Suprapubic skin (tissue), 4 donors: ENCODE data around the gene PACRG. TPM values are rescaled to one million over a fixed set of nuclear protein-coding genes. Genes with fewer than 3 reads are reported as not detected.

Experiments
- DNase-seq, 2 donors: peaks; one replicate each; pipeline ENCODE4 v3.0.0-alpha.2; 2019; ENCODE audit warnings: low spot score in 2 of 2
- H3K27ac ChIP-seq: fragments of 200-600 bp; sonication (generic); one replicate; pipeline ENCODE4 v1.5.1; 2019
- H3K27me3 ChIP-seq: fragments of 200-600 bp; sonication (generic); one replicate; pipeline ENCODE4 v1.5.1; 2019
- H3K36me3 ChIP-seq: fragments of 200-600 bp; sonication (generic); one replicate; pipeline ENCODE4 v1.5.1; 2019
- H3K4me1 ChIP-seq: fragments of 200-600 bp; sonication (generic); one replicate; pipeline ENCODE4 v1.5.1; 2019
- H3K4me3 ChIP-seq: fragments of 200-600 bp; sonication (generic); one replicate; pipeline ENCODE4 v1.5.1; 2019; ENCODE audit warnings: mild to moderate bottlenecking
- H3K9me3 ChIP-seq: fragments of 200-600 bp; sonication (generic); one replicate; pipeline ENCODE4 v1.5.1; 2019
- CTCF ChIP-seq, 2 donors: fragments of 200-600 bp in 1 of 2; fragments of 450-650 bp in 1 of 2; sonication (generic) in 1 of 2; IDR thresholded peaks; one replicate each; pipeline ENCODE4 v1.5.1; 2016 to 2019; ENCODE audit warnings: antibody characterized with exemption in 2 of 2, mild to moderate bottlenecking in 1 of 2, moderate library complexity in 1 of 2
- EP300 ChIP-seq: sonication (generic); formaldehyde crosslinking; IDR thresholded peaks from one replicate; pipeline ENCODE4 v1.6.1; 2017; ENCODE audit warnings: antibody characterized with exemption
- POLR2A ChIP-seq, 2 donors: fragments of 450-650 bp; IDR thresholded peaks; one replicate each; pipeline ENCODE4 v1.6.1; 2017; ENCODE audit warnings: antibody characterized with exemption in 2 of 2, mild to moderate bottlenecking in 2 of 2, moderate library complexity in 2 of 2
- POLR2AphosphoS5 ChIP-seq, 3 donors: sonication (generic); formaldehyde crosslinking; IDR thresholded peaks; one replicate each; pipeline ENCODE4 v1.6.1; 2017; ENCODE audit warnings: antibody characterized with exemption in 3 of 3
- WGBS: methylation state at CpG from one replicate; pipeline ENCODE4 v1.1.5; 2018; 5-methylcytosine and 5-hydroxymethylcytosine counted together
- total RNA-seq, 4 donors: library from RNA; depleted of rRNA; stranded (reverse); fragments of >200 nt; gene quantifications; one replicate each; pipeline ENCODE4 v1.1.0, GENCODE V29; 2016

Gene PACRG
- total RNA-seq, 4 donors from 2014 or later: 1.1 to 2.3 (median 2.0) TPM

- H3K36me3 ChIP-seq: no peaks in the 10 kb centered on the region
- 92% methylated on average over 3 of the region's 3 CpGs for WGBS
- no peak overlapping the region for H3K27ac ChIP-seq
- no peak for DNase-seq
- no peaks in the 10 kb centered on the region for H3K4me1 ChIP-seq
- TF ChIP-seq POLR2A (IDR thresholded peaks at IDR 0.05) (no peak), CTCF (IDR thresholded peaks at IDR 0.05) (no peak), POLR2AphosphoS5 (IDR thresholded peaks at IDR 0.05) (no peak), EP300 (no peak)
- H3K4me3 ChIP-seq: no peak overlapping the region
- H3K9me3 ChIP-seq: no peaks in the 10 kb centered on the region
- H3K27me3 ChIP-seq: no peaks in the 10 kb centered on the region
Measured at GRCh38 chr6:162957062-162957461, 229.3 kb downstream of the PACRG start.

GRCh38 chr6:162960679-162961457 is 233.1 kb downstream of the PACRG start:
- H3K4me1 ChIP-seq: no peaks in the 10 kb centered on the region
- 53% methylated on average over 3 of the region's 3 CpGs for WGBS
- H3K4me3 ChIP-seq: no peak overlapping the region
- TF ChIP-seq POLR2AphosphoS5 (IDR thresholded peaks at IDR 0.05): no peak
- TF ChIP-seq CTCF (IDR thresholded peaks at IDR 0.05): no peak
- TF ChIP-seq POLR2A (IDR thresholded peaks at IDR 0.05): no peak
- TF ChIP-seq EP300: no peak
- no peaks in the 10 kb centered on the region for H3K9me3 ChIP-seq
- H3K36me3 ChIP-seq: no peaks in the 10 kb centered on the region
- no peaks in the 10 kb centered on the region for H3K27me3 ChIP-seq
- no peak for DNase-seq
- H3K27ac ChIP-seq: no peak overlapping the region

GRCh38 chr6:162962093-162962492 is 234.3 kb downstream of the PACRG start:
- DNase-seq: no peak
- Histone ChIP-seq H3K9me3 (no peaks in the 10 kb centered on the region), H3K4me1 (no peaks in the 10 kb centered on the region), H3K27me3 (no peaks in the 10 kb centered on the region), H3K4me3 (no peak overlapping the region), H3K27ac (no peak overlapping the region), H3K36me3 (no peaks in the 10 kb centered on the region)
- TF ChIP-seq POLR2AphosphoS5 (IDR thresholded peaks at IDR 0.05) (no peak), CTCF (IDR thresholded peaks at IDR 0.05) (no peak), EP300 (no peak), POLR2A (IDR thresholded peaks at IDR 0.05) (no peak)

- H3K4me3 ChIP-seq: no peak overlapping the region
- 74% methylated on average over 1 of the region's 1 CpG for WGBS
- no peak for DNase-seq
- H3K27ac ChIP-seq: no peak overlapping the region
- no peaks in the 10 kb centered on the region for H3K27me3 ChIP-seq
- H3K36me3 ChIP-seq: no peaks in the 10 kb centered on the region
- no peaks in the 10 kb centered on the region for H3K4me1 ChIP-seq
- H3K9me3 ChIP-seq: no peaks in the 10 kb centered on the region
- TF ChIP-seq POLR2AphosphoS5 (IDR thresholded peaks at IDR 0.05) (no peak), POLR2A (IDR thresholded peaks at IDR 0.05) (no peak), CTCF (IDR thresholded peaks at IDR 0.05) (no peak), EP300 (no peak)
Measured at GRCh38 chr6:162963861-162964260, 236.1 kb downstream of the PACRG start.

GRCh38 chr6:162964488-162965140 is 236.8 kb downstream of the PACRG start:
- no peaks in the 10 kb centered on the region for H3K4me1 ChIP-seq
- no peak overlapping the region for H3K27ac ChIP-seq
- H3K36me3 ChIP-seq: no peaks in the 10 kb centered on the region
- H3K27me3 ChIP-seq: no peaks in the 10 kb centered on the region
- H3K4me3 ChIP-seq: no peak overlapping the region
- peak in 1 of 2 donors; percentile 79 for DNase-seq
- WGBS: 45% methylated on average over 6 of the region's 6 CpGs
- H3K9me3 ChIP-seq: no peaks in the 10 kb centered on the region
- no peak for TF ChIP-seq CTCF (IDR thresholded peaks at IDR 0.05)
- no peak for TF ChIP-seq EP300
- no peak for TF ChIP-seq POLR2AphosphoS5 (IDR thresholded peaks at IDR 0.05)
- TF ChIP-seq POLR2A (IDR thresholded peaks at IDR 0.05): no peak
